A549 (cell line): Measurements from ENCODE around the gene CLRN2.

Experiments used
- CBX8 ChIP-seq: fragments of 200-600 bp; sonication (generic); IDR thresholded peaks from 2 replicates; pipeline ENCODE4 v1.6.1; 2016
- JUNB ChIP-seq: fragments of >200 bp; sonication (Bioruptor Twin); formaldehyde crosslinking; IDR thresholded peaks from 2 replicates; pipeline ENCODE4 v1.6.1; 2016
- MYC ChIP-seq: IDR thresholded peaks from 2 replicates; pipeline ENCODE4 v1.6.1; 2012; ENCODE audit warnings: mild to moderate bottlenecking, inconsistent platforms, low read length, improper control_type of control experiment, borderline replicate concordance
- SREBF2 ChIP-seq: fragments of 450-650 bp; IDR thresholded peaks from 2 replicates; pipeline ENCODE4 v1.6.1; 2014; ENCODE audit warnings: mild to moderate bottlenecking, moderate library complexity

DNA sequence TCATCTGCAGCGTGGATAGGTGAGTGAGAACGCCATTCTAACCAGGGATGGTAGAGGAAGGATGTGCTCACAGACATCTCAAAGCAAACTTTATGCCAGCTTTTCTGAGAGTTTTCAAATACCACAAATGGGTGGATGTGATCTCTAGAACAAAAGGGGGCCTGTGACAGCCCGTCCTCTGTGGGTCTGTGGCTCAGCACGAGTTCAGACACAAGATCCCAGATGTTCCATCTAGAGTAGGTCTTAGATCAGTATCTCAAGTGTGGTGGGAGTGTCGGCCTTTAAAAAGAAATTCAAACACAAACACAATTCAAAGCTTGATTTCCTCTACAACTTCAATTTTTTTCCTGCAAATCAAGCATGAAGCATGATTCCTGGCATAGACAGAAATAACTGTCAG, 25.8 kb upstream of the CLRN2 start:
- no peak for TF ChIP-seq JUNB
- no peak for TF ChIP-seq SREBF2
- no peak for TF ChIP-seq CBX8
- TF ChIP-seq MYC, result no peak
